ENCODE results near the gene PPM1L. TPM values are rescaled to one million over a fixed set of nuclear protein-coding genes. Genes with fewer than 3 reads are reported as not detected.

Gene PPM1L
- total RNA-seq, 4 donors from 2014 or later = 3.2 to 27.9 (median 16.4) TPM

DNA sequence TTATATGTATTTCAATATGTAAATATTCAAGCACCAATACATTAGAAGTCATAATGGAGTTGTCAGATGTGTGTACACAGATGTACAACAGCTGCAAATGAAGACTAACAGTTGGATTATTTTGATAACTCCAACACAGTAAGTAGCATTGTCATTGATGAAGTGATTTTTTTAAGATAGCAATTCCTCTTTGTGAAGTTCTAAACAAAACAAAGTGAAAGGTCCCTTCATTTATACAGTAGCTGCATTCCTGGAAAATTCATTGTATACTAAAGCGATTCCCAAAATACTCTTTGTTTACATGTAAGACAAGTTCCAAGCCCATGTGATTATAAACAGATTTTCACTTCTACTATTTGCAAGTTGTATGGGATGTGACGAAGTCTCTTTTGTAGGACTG lies 234.4 kb downstream of the PPM1L start:
- no peak for DNase-seq
- no peaks in the 10 kb centered on the region for H3K4me1 ChIP-seq
- no peak overlapping the region for H3K4me3 ChIP-seq
- intact Hi-C loops (cut with DNase I; ENCODE audit: low total_unique reads) = no loop called here
- no peaks in the 10 kb centered on the region for H3K9me3 ChIP-seq
- no peak overlapping the region for H3K27ac ChIP-seq
- TF ChIP-seq CTCF (IDR thresholded peaks at IDR 0.05) = no peak
- no peak for TF ChIP-seq POLR2A (IDR thresholded peaks at IDR 0.05)
- no peaks in the 10 kb centered on the region for H3K36me3 ChIP-seq
- H3K27me3 ChIP-seq = no peaks in the 10 kb centered on the region

GRCh38 chr3:160992712-160993111 lies 236.7 kb downstream of the PPM1L start:
- Histone ChIP-seq H3K27ac (no peak overlapping the region), H3K4me1 (no peaks in the 10 kb centered on the region), H3K27me3 (no peaks in the 10 kb centered on the region), H3K36me3 (no peaks in the 10 kb centered on the region), H3K4me3 (no peak overlapping the region), H3K9me3 (no peaks in the 10 kb centered on the region)
- intact Hi-C loops (cut with DNase I; ENCODE audit: low total_unique reads) = no loop called here
- DNase-seq = no peak
- TF ChIP-seq POLR2A (IDR thresholded peaks at IDR 0.05) = no peak
- TF ChIP-seq CTCF (IDR thresholded peaks at IDR 0.05) = no peak

DNA sequence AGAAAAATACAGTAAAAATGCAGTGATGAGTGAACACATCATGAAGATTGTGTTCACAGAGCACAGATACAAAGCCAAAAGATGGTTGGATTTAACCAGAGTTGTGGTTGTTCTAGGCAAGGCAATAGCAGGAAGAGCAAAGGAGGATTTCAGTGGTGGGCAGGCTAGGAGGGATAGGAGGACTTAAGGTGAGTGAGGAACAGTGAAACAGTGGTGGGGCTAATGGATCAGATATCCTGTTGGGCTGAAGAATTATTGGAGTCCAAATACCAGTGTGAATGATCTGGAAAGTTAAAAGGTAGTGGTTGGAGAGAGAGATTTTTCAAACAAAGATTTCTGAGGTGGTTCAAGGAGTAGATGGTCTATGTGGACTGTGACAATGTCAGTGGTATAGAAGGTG lies 240.8 kb downstream of the PPM1L start:
- Histone ChIP-seq H3K9me3 (no peaks in the 10 kb centered on the region), H3K27ac (no peak overlapping the region), H3K4me3 (no peak overlapping the region), H3K36me3 (no peaks in the 10 kb centered on the region), H3K4me1 (no peaks in the 10 kb centered on the region), H3K27me3 (no peaks in the 10 kb centered on the region)
- TF ChIP-seq POLR2A (IDR thresholded peaks at IDR 0.05) (no peak), CTCF (IDR thresholded peaks at IDR 0.05) (no peak)
- DNase-seq = no peak
- intact Hi-C loops (cut with DNase I; ENCODE audit: low total_unique reads) = no loop called here

GRCh38 chr3:160998581-160998980 lies 242.6 kb downstream of the PPM1L start:
- no peaks in the 10 kb centered on the region for H3K36me3 ChIP-seq

GRCh38 chr3:160999274-160999673 lies 243.2 kb downstream of the PPM1L start:
- no peaks in the 10 kb centered on the region for H3K4me1 ChIP-seq
- H3K27me3 ChIP-seq = no peaks in the 10 kb centered on the region
- H3K36me3 ChIP-seq = no peaks in the 10 kb centered on the region
- H3K4me3 ChIP-seq = no peak overlapping the region
- no peaks in the 10 kb centered on the region for H3K9me3 ChIP-seq
- DNase-seq = no peak
- intact Hi-C loops (cut with DNase I; ENCODE audit: low total_unique reads) = no loop called here
- H3K27ac ChIP-seq = no peak overlapping the region
- no peak for TF ChIP-seq POLR2A (IDR thresholded peaks at IDR 0.05)
- no peak for TF ChIP-seq CTCF (IDR thresholded peaks at IDR 0.05)

More at GRCh38 chr3:160998581-160998980, 242.6 kb downstream of the PPM1L start:
- Histone ChIP-seq H3K27me3 (no peaks in the 10 kb centered on the region), H3K9me3 (no peaks in the 10 kb centered on the region), H3K27ac (no peak overlapping the region), H3K4me1 (no peaks in the 10 kb centered on the region), H3K4me3 (no peak overlapping the region)
- DNase-seq = no peak
- TF ChIP-seq CTCF (IDR thresholded peaks at IDR 0.05) (no peak), POLR2A (IDR thresholded peaks at IDR 0.05) (no peak)
- intact Hi-C loops (cut with DNase I; ENCODE audit: low total_unique reads) = no loop called here
